Measurements from ENCODE around the gene ENTPD7.

Gene ENTPD7

DNA sequence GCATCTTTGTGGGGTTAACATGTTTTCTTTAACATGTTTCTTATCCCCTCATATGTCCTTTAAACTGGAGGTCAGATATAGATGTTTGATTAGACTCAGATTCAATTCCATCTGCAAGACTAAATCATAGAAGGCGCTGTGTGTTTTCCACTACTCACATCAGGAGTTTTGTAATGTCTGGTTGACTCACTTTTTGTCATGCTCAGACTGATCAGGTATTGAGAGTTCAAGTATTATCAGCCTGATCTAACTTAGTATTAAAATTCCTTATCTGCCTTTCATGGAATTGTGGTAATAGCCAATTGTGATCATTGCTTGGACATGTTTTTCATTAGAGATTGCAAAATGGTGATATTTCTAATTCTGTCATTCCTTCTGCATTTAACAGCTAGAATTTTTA lies 30.2 kb downstream of the ENTPD7 start:
- Histone ChIP-seq H3K27ac (ENCODE audit: extremely low read depth, low read depth, low read length) (no peak overlapping the region), H3K9me3 (ENCODE audit: control insufficient read depth, insufficient read depth, low read depth, low read length) (no peaks in the 10 kb centered on the region), H3K4me1 (ENCODE audit: control insufficient read depth, insufficient read depth, low read length) (no peaks in the 10 kb centered on the region), H3K4me3 (ENCODE audit: low read depth, low read length) (no peak overlapping the region), H3K36me3 (ENCODE audit: control insufficient read depth in 2 of 2, insufficient read depth in 1 of 2, low read length in 2 of 2) (peaks cover 21 to 44% of the 10 kb centered on the region in 2 experiments)
- TF ChIP-seq ZNF221 (tag by site-specific recombination; IDR thresholded peaks at IDR 0.05; ENCODE audit: borderline replicate concordance) (no peak), ZNF121 (tag by site-specific recombination; IDR thresholded peaks at IDR 0.05) (no peak), ZNF837 (tag by site-specific recombination; IDR thresholded peaks at IDR 0.05) (no peak), ZNF777 (tag by site-specific recombination; IDR thresholded peaks at IDR 0.05; ENCODE audit: borderline replicate concordance) (no peak), ZNF391 (tag by site-specific recombination; IDR thresholded peaks at IDR 0.05; ENCODE audit: borderline replicate concordance, low read depth) (no peak), ZNF645 (tag by site-specific recombination; IDR thresholded peaks at IDR 0.05) (no peak), SCRT2 (tag by site-specific recombination; IDR thresholded peaks at IDR 0.05) (no peak), ZBTB17 (tag by site-specific recombination; IDR thresholded peaks at IDR 0.05) (no peak), ZNF274 (IDR thresholded peaks at IDR 0.05; ENCODE audit: low read length) (no peak), ZNF274 (tag by site-specific recombination; IDR thresholded peaks at IDR 0.05; ENCODE audit: borderline replicate concordance) (no peak)
- TF ChIP-seq, protein P1, sequence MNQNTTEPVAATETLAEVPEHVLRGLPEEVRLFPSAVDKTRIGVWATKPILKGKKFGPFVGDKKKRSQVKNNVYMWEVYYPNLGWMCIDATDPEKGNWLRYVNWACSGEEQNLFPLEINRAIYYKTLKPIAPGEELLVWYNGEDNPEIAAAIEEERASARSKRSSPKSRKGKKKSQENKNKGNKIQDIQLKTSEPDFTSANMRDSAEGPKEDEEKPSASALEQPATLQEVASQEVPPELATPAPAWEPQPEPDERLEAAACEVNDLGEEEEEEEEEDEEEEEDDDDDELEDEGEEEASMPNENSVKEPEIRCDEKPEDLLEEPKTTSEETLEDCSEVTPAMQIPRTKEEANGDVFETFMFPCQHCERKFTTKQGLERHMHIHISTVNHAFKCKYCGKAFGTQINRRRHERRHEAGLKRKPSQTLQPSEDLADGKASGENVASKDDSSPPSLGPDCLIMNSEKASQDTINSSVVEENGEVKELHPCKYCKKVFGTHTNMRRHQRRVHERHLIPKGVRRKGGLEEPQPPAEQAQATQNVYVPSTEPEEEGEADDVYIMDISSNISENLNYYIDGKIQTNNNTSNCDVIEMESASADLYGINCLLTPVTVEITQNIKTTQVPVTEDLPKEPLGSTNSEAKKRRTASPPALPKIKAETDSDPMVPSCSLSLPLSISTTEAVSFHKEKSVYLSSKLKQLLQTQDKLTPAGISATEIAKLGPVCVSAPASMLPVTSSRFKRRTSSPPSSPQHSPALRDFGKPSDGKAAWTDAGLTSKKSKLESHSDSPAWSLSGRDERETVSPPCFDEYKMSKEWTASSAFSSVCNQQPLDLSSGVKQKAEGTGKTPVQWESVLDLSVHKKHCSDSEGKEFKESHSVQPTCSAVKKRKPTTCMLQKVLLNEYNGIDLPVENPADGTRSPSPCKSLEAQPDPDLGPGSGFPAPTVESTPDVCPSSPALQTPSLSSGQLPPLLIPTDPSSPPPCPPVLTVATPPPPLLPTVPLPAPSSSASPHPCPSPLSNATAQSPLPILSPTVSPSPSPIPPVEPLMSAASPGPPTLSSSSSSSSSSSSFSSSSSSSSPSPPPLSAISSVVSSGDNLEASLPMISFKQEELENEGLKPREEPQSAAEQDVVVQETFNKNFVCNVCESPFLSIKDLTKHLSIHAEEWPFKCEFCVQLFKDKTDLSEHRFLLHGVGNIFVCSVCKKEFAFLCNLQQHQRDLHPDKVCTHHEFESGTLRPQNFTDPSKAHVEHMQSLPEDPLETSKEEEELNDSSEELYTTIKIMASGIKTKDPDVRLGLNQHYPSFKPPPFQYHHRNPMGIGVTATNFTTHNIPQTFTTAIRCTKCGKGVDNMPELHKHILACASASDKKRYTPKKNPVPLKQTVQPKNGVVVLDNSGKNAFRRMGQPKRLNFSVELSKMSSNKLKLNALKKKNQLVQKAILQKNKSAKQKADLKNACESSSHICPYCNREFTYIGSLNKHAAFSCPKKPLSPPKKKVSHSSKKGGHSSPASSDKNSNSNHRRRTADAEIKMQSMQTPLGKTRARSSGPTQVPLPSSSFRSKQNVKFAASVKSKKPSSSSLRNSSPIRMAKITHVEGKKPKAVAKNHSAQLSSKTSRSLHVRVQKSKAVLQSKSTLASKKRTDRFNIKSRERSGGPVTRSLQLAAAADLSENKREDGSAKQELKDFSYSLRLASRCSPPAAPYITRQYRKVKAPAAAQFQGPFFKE (tag by site-specific recombination; IDR thresholded peaks at IDR 0.05; ENCODE audit: borderline replicate concordance), result no peak
- ChIA-PET POLR2A (no interaction called here), CTCF (no interaction called here)

GRCh38 chr10:99693933-99694583 lies 34.7 kb downstream of the ENTPD7 start:
- CTCF ChIA-PET, result no interaction called here
- Histone ChIP-seq H3K4me3 (ENCODE audit: low read depth, low read length) (no peak overlapping the region), H3K27ac (ENCODE audit: extremely low read depth, low read depth, low read length) (no peak overlapping the region), H3K9me3 (ENCODE audit: control insufficient read depth, insufficient read depth, low read depth, low read length) (no peaks in the 10 kb centered on the region), H3K36me3 (ENCODE audit: control insufficient read depth in 2 of 2, insufficient read depth in 1 of 2, low read length in 2 of 2) (peaks cover 35 to 61% of the 10 kb centered on the region in 2 experiments), H3K4me1 (ENCODE audit: control insufficient read depth, insufficient read depth, low read length) (no peaks in the 10 kb centered on the region)
- POLR2A ChIA-PET, result no interaction called here
- TF ChIP-seq ELK4 (IDR thresholded peaks at IDR 0.05; ENCODE audit: borderline replicate concordance, low read depth, low read length) (no peak), ZNF138 (tag by site-specific recombination; IDR thresholded peaks at IDR 0.05; ENCODE audit: borderline replicate concordance) (no peak), ZNF521 (tag by site-specific recombination; IDR thresholded peaks at IDR 0.05) (no peak), ZNF623 (tag by site-specific recombination; IDR thresholded peaks at IDR 0.05) (no peak), ZNF639 (tag by site-specific recombination; IDR thresholded peaks at IDR 0.05) (no peak)
- TF ChIP-seq, protein P2, sequence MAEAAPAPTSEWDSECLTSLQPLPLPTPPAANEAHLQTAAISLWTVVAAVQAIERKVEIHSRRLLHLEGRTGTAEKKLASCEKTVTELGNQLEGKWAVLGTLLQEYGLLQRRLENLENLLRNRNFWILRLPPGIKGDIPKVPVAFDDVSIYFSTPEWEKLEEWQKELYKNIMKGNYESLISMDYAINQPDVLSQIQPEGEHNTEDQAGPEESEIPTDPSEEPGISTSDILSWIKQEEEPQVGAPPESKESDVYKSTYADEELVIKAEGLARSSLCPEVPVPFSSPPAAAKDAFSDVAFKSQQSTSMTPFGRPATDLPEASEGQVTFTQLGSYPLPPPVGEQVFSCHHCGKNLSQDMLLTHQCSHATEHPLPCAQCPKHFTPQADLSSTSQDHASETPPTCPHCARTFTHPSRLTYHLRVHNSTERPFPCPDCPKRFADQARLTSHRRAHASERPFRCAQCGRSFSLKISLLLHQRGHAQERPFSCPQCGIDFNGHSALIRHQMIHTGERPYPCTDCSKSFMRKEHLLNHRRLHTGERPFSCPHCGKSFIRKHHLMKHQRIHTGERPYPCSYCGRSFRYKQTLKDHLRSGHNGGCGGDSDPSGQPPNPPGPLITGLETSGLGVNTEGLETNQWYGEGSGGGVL (tag by site-specific recombination; IDR thresholded peaks at IDR 0.05), result no peak
- TF ChIP-seq, protein P3, sequence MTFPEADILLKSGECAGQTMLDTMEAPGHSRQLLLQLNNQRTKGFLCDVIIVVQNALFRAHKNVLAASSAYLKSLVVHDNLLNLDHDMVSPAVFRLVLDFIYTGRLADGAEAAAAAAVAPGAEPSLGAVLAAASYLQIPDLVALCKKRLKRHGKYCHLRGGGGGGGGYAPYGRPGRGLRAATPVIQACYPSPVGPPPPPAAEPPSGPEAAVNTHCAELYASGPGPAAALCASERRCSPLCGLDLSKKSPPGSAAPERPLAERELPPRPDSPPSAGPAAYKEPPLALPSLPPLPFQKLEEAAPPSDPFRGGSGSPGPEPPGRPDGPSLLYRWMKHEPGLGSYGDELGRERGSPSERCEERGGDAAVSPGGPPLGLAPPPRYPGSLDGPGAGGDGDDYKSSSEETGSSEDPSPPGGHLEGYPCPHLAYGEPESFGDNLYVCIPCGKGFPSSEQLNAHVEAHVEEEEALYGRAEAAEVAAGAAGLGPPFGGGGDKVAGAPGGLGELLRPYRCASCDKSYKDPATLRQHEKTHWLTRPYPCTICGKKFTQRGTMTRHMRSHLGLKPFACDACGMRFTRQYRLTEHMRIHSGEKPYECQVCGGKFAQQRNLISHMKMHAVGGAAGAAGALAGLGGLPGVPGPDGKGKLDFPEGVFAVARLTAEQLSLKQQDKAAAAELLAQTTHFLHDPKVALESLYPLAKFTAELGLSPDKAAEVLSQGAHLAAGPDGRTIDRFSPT (tag by site-specific recombination; IDR thresholded peaks at IDR 0.05), result no peak

Measured in HEK293 (cell line).